A549 treated with CpdA at 1 μM for 4 hours (cell line): ENCODE measurements around the gene ZNF541. TPM values are rescaled to one million over a fixed set of nuclear protein-coding genes. Genes with fewer than 3 reads are reported as not detected.

ENCODE experiments used
- total RNA-seq: library from RNA; stranded (reverse); fragments of 200-300 nt; extraction: Qiagen RNA extraction; gene quantifications from 5 replicates; pipeline ENCODE4 v1.2.3, GENCODE V29; 2022; ENCODE audit warnings: low read depth

ZNF541 gene, protein sequence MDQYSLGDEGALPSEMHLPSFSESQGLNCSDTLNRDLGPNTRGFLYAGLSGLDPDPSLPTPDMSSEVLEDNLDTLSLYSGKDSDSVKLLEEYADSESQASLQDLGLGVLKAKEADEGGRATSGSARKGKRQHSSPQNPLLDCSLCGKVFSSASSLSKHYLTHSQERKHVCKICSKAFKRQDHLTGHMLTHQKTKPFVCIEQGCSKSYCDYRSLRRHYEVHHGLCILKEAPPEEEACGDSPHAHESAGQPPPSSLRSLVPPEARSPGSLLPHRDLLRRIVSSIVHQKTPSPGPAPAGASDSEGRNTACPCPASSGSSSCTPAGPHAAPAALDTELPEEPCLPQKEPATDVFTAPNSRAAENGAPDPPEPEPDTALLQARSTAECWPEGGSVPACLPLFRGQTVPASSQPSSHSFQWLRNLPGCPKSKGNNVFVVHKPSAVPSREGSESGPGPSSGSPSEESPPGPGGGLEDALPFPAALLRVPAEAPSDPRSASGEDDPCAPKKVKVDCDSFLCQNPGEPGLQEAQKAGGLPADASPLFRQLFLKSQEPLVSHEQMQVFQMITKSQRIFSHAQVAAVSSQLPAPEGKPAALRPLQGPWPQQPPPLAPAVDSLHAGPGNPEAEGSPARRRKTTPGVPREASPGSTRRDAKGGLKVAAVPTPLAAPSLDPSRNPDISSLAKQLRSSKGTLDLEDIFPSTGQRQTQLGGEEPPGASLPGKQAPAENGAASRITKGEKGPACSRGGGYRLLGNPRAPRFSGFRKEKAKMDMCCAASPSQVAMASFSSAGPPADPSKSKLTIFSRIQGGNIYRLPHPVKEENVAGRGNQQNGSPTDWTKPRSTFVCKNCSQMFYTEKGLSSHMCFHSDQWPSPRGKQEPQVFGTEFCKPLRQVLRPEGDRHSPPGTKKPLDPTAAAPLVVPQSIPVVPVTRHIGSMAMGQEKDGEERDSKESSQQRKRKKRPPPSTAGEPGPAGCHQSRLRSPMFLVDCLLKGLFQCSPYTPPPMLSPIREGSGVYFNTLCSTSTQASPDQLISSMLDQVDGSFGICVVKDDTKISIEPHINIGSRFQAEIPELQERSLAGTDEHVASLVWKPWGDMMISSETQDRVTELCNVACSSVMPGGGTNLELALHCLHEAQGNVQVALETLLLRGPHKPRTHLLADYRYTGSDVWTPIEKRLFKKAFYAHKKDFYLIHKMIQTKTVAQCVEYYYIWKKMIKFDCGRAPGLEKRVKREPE (N-terminal part only)
- not detected in 5 replicates for total RNA-seq

DNA sequence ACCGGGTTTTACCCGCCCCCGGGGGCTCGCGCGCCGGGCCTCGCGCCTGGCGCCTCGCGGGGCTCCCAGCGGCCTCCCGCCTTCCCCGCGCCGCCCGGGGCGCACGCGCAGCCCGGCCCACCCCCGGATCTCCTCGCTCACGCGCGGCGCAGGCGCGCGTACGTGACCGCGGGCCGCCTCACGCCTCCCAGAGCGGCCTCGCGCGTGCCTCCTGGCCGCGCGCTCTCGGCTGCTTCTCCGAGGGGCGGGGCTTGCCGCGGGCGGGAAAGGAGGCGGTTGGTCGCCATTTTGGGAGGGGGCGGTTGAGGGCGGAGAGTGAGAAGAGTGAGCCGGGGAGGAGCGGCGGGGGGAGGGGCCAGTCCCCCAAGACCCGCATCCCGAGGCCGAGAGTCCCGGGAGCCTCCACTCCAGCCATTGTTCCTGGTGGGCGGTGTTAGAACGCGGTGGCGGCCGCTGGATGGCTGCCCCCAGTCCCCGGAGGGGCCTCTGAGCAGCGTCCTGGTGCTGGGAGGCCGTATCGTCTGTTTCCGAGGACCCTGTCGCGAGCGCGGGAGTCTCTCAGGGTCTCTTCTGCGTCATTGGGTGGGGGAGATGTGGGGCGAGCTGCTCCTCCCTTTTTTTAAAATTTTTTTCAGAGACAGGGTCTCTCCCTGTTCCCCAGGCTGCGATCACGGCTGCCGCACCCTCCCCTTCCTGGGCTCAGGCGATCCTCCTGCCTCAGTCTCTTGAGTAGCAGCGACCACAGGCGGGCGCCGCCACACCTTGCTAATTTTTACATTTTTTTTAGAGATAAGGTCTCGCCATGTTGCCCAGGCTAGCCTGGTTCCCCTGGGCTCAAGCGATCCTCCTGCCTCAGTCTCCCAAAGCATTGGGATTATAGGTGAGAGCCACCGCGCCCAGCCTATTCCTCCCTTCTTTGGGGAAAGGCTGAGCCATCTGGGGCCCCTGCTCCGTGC, at the start of gene ZNF541:
Gene ZNF541 (minus strand): TSS at position 78 of the 956 bp plus-strand sequence. CDS start 17,292 bp downstream, outside the sequence.

DNA sequence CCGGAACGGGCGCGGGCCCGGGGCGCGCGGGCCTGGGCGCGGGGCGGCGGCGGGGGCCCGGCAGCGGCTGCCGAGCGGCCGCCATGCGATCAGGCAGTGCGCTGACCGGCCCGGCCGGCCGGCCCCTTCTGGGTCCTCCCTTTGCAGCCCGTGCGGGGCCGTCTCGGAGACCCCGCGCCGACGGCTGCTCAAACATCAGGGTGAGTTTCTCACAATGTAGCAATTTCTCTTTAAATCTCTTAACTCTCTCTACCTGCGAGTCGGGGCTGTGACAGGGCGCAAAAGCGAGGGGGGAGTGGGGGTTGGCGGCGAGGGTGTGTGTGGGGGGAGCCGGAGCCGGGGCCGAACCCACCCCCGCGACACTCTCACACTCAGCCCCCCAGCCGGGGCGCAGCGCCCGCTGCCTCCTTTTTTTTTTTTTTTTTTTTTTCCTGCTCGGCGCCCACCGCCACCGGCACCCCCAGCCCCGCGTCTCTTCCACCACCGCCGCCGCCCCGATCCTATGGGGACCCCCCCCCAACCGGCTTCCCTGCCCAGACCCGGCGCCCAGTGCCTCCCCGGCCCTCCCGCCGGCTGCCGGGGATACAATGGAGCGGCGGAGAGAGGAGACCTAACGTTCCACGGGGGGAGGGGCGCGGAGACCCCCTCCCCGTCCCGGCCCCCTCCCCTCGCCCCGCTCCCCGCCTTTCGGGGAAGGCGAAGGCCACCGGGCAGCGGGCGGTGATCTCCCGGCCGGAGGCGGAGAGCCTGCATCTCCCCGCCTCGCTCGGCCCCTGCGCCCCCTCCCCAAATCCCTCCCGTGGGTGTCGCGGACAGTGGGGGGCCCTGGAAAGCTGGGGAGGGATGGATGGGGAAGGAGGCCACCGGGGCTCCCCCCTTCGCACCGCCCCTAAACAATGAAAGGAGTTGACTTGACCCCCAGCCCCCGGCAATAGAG, 36.3 kb upstream of the ZNF541 start, which contains the start of gene BICRA:
Gene BICRA (plus strand): TSS at position 166 of the 937 bp plus-strand sequence. CDS start 64,441 bp downstream, outside the sequence.

Other genes with a start within 250 kb of the ZNF541 start
- 0.52 to 1.2 TPM (median 0.86 TPM) in 5 replicates for gene C5AR2, start 241.0 kb downstream of the ZNF541 start, total RNA-seq
- gene DHX34, start 223.8 kb downstream of the ZNF541 start, total RNA-seq, result 25.9 to 37.1 TPM (median 34.8 TPM) in 5 replicates
- 29.4 to 41.7 TPM (median 34.2 TPM) in 5 replicates for gene MEIS3, start 153.6 kb downstream of the ZNF541 start, total RNA-seq
- gene SLC8A2, start 101.3 kb downstream of the ZNF541 start, total RNA-seq, result 0.15 to 0.48 TPM (median 0.22 TPM) in 5 replicates
- 17.4 to 21.6 TPM (median 18.4 TPM) in 5 replicates for gene KPTN, start 88.9 kb downstream of the ZNF541 start, total RNA-seq
- 86.1 to 111 TPM (median 95.8 TPM) in 5 replicates for gene NAPA, start 58.1 kb downstream of the ZNF541 start, total RNA-seq
- gene BICRA, start 36.0 kb upstream of the ZNF541 start, total RNA-seq, result 12.0 to 16.8 TPM (median 13.9 TPM) in 5 replicates
- gene EHD2, start 140.3 kb upstream of the ZNF541 start, total RNA-seq, result 112 to 149 TPM (median 128 TPM) in 5 replicates
- gene NOP53, start 172.4 kb upstream of the ZNF541 start, total RNA-seq, result 225 to 275 TPM (median 252 TPM) in 5 replicates
- gene SELENOW, start 205.6 kb upstream of the ZNF541 start, total RNA-seq, result 98.6 to 171 TPM (median 160 TPM) in 5 replicates
- gene TPRX1, start 231.4 kb upstream of the ZNF541 start, total RNA-seq, result not detected in 5 replicates
- not detected in 5 replicates for gene CRX, start 248.8 kb upstream of the ZNF541 start, total RNA-seq